ENCODE measurements around the gene ARRDC3. TPM values are rescaled to one million over a fixed set of nuclear protein-coding genes. Genes with fewer than 3 reads are reported as not detected.
"Not testable (repeated sequence)": the region's sequence is repeated elsewhere in the genome, so short reads cannot be mapped to it uniquely, and the experiment has no call there.

The ARRDC3 gene
- total RNA-seq, 2 donors from 2014 or later = 46.6 to 83.8 TPM

DNA sequence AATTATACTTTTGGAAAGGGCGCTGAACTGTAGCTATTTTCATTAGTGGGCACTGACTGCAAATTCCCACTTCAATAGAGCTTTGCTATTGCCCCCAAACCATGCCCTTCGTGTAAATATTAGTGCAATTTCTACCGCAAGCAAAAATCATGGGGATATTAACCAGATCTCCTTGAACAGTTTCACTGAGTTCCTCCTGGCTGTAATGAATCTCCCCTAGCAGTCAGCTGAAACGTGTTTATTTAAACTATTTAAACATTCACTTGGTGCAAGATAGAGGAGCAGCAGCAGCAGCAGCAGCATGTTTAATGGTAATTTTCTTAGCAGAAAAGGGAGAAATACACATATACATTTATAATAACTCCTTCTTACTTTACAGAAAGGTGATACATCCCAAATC, 54.4 kb downstream of the ARRDC3 start:
- no peaks in the 10 kb centered on the region for H3K36me3 ChIP-seq
- ATAC-seq (ENCODE audit: insufficient number of reproducible peaks, low FRiP score, low read depth) (no peak), DNase-seq (ENCODE audit: low spot score) (no peak)
- TF ChIP-seq, protein P1, sequence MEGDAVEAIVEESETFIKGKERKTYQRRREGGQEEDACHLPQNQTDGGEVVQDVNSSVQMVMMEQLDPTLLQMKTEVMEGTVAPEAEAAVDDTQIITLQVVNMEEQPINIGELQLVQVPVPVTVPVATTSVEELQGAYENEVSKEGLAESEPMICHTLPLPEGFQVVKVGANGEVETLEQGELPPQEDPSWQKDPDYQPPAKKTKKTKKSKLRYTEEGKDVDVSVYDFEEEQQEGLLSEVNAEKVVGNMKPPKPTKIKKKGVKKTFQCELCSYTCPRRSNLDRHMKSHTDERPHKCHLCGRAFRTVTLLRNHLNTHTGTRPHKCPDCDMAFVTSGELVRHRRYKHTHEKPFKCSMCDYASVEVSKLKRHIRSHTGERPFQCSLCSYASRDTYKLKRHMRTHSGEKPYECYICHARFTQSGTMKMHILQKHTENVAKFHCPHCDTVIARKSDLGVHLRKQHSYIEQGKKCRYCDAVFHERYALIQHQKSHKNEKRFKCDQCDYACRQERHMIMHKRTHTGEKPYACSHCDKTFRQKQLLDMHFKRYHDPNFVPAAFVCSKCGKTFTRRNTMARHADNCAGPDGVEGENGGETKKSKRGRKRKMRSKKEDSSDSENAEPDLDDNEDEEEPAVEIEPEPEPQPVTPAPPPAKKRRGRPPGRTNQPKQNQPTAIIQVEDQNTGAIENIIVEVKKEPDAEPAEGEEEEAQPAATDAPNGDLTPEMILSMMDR (IDR thresholded peaks at IDR 0.05) = no peak
- H3K4me3 ChIP-seq = no peak overlapping the region
- no peaks in the 10 kb centered on the region for H3K27me3 ChIP-seq (replicated peaks; ENCODE audit: insufficient read depth)
- no peak overlapping the region for H3K27ac ChIP-seq
- H3K9me3 ChIP-seq = no peaks in the 10 kb centered on the region
- H3K4me1 ChIP-seq (ENCODE audit: control insufficient read depth in 1 of 2, low read depth in 2 of 2) = no peaks in the 10 kb centered on the region

DNA sequence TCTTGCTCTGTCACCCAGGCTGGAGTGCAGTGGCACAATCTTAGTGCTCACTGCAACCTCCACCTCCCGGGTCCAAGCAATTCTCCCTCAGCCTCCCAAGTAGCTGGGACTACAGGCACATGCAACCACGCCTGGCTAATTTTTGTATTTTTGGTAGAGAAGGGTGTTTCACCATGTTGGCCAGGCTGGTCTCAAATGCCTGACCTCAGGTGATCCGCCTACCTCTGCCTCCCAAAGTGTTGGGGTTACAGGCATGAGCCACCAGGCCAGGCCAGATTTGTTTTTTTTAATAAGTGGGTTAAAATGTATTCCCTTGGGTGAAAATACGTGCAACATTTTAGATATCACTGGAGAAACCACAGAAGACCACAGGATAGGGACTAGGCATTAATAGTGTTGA, 60.1 kb downstream of the ARRDC3 start:
- H3K27ac ChIP-seq; H3K9me3 ChIP-seq; DNase-seq (ENCODE audit: low spot score); ATAC-seq (ENCODE audit: insufficient number of reproducible peaks, low FRiP score, low read depth); H3K4me3 ChIP-seq; H3K4me1 ChIP-seq (ENCODE audit: control insufficient read depth in 1 of 2, low read depth in 2 of 2); H3K36me3 ChIP-seq; H3K27me3 ChIP-seq (replicated peaks; ENCODE audit: insufficient read depth): not testable (repeated sequence)

GRCh38 chr5:91319667-91320066, 63.5 kb downstream of the ARRDC3 start:
- Histone ChIP-seq H3K36me3 (no peaks in the 10 kb centered on the region), H3K27me3 (replicated peaks; ENCODE audit: insufficient read depth) (no peaks in the 10 kb centered on the region), H3K4me3 (no peak overlapping the region), H3K4me1 (ENCODE audit: control insufficient read depth in 1 of 2, low read depth in 2 of 2) (peaks cover 0 to 1% of the 10 kb centered on the region in 2 donors), H3K9me3 (no peaks in the 10 kb centered on the region), H3K27ac (no peak overlapping the region)
- no peak for DNase-seq (ENCODE audit: low spot score)
- TF ChIP-seq, protein P1 (IDR thresholded peaks at IDR 0.05) = no peak
- ATAC-seq (ENCODE audit: insufficient number of reproducible peaks, low FRiP score, low read depth) = no peak

DNA sequence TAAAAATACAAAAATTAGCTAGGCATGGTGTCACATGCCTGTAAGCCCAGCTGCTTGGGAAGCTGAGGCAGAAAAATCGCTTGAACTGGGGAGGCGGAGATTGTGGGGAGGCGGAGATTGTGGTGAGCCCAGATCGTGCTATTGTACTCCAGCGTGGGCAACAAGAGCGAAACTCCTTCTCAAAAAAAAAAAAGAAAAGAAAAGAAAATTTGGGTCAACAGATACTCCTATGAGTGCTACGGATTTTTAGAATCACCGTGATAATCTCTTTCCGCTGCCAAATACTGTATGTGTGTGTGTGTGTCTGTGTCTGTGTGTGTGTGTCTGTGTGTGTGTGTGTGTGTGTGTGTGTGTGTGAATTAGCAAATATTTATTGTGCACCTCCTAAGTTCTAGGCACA, 64.4 kb downstream of the ARRDC3 start:
- ATAC-seq (ENCODE audit: insufficient number of reproducible peaks, low FRiP score, low read depth) = no peak
- TF ChIP-seq, protein P1 (IDR thresholded peaks at IDR 0.05) = no peak

More for the DNA sequence above, 64.4 kb downstream of the ARRDC3 start:
- Histone ChIP-seq H3K27ac (no peak overlapping the region), H3K4me1 (ENCODE audit: control insufficient read depth in 1 of 2, low read depth in 2 of 2) (peaks cover 4 to 11% of the 10 kb centered on the region in 2 donors), H3K9me3 (no peaks in the 10 kb centered on the region), H3K27me3 (replicated peaks; ENCODE audit: insufficient read depth) (no peaks in the 10 kb centered on the region), H3K4me3 (no peak overlapping the region), H3K36me3 (no peaks in the 10 kb centered on the region)
- no peak for DNase-seq (ENCODE audit: low spot score)
